ENCODE data around the gene TBX1.

The TBX1 gene

GRCh38 chr22:19741053-19741452, 19.5 kb upstream of the TBX1 start:
- TF ChIP-seq POLR2A (IDR thresholded peaks at IDR 0.05; ENCODE audit: extremely low read depth, insufficient read length) (no peak), MYC (IDR thresholded peaks at IDR 0.05; ENCODE audit: low read depth, low read length) (no peak), CTCF (IDR thresholded peaks at IDR 0.05; ENCODE audit: low read depth, low read length) (no peak)
- TF ChIP-seq, protein P1, sequence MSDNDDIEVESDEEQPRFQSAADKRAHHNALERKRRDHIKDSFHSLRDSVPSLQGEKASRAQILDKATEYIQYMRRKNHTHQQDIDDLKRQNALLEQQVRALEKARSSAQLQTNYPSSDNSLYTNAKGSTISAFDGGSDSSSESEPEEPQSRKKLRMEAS (IDR thresholded peaks at IDR 0.05; ENCODE audit: low read depth, low read length): no peak
- no peak overlapping the region for H3K4me3 ChIP-seq (ENCODE audit: low read depth, low read length)
- DNase-seq (ENCODE audit: low read depth): no peak

DNA sequence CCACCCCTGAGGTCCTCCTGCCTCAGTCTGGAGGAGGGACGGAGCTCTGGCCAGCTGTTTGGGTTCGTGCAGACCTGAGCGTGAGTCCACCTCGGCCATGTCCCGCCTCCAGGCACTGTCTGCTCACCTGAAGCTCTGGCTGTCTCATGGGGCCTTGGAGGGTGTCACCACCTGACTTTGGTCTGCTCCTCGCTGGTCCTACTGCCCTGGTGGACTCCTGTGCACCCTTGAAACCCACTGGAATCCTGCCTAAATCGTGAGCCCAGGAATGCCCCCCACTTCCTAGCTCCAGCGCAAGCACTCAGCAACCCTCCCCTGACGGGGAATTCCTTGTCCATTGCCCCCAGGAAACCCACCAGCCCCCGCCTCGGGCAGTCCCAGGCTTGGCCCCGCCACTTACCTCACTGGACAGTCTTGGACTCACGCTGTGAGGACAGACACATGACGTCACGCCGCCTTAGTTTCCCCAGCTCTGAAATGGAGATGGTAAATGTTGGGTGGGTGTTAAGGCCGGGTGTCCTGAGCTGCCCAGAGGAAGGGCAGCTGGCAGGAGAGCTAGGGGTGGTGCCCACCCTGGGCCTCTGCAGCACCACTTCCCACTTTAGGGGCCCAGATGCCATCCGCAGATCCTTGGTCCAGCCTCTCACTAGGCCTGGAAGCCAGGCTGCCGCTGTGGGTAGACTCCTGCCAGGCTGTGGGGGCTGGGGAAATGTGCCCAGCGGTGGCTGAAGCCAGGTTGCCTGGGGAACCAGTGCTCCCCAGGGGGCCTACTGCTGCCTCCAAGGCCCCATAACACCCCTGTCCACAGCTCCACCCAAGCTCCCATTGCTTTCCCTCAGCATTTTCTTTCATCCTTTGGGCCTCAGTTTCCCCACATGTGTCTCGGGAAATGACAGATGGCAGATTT, 18.2 kb upstream of the TBX1 start:
- no peak for DNase-seq (ENCODE audit: low read depth)
- H3K4me3 ChIP-seq (ENCODE audit: low read depth, low read length): no peak overlapping the region
- no peak for TF ChIP-seq CTCF (IDR thresholded peaks at IDR 0.05; ENCODE audit: low read depth, low read length)
- TF ChIP-seq, protein P1 (IDR thresholded peaks at IDR 0.05; ENCODE audit: low read depth, low read length): no peak
- TF ChIP-seq POLR2A (IDR thresholded peaks at IDR 0.05; ENCODE audit: extremely low read depth, insufficient read length): no peak
- TF ChIP-seq MYC (IDR thresholded peaks at IDR 0.05; ENCODE audit: low read depth, low read length): no peak

GRCh38 chr22:19743081-19743480, 17.5 kb upstream of the TBX1 start:
- TF ChIP-seq, protein P1 (IDR thresholded peaks at IDR 0.05; ENCODE audit: low read depth, low read length): no peak
- DNase-seq (ENCODE audit: low read depth): no peak
- no peak overlapping the region for H3K4me3 ChIP-seq (ENCODE audit: low read depth, low read length)

DNA sequence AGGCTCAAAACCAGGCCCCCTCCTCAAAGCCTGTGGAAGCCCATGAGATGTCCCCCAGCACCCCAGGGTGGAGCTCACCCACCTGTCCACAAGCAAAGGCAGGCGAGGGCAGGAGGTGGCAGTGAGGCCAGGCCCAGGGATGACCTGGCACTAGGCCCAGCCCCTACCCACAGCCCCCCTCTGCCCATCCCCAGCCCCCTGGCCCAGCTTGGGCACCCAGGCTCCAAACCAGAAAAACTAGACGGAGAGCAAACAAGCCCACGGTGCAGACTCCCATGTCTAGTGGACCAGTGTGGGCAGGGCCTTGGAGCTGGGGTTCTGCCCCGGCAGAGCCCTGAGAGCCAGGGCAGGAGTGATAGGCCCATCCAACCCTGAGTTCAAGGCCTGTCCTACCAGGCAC, 16.9 kb upstream of the TBX1 start:
- no peak overlapping the region for H3K4me3 ChIP-seq (ENCODE audit: low read depth, low read length)
- no peak for TF ChIP-seq MYC (IDR thresholded peaks at IDR 0.05; ENCODE audit: low read depth, low read length)
- TF ChIP-seq POLR2A (IDR thresholded peaks at IDR 0.05; ENCODE audit: extremely low read depth, insufficient read length): no peak
- TF ChIP-seq, protein P1 (IDR thresholded peaks at IDR 0.05; ENCODE audit: low read depth, low read length): no peak
- TF ChIP-seq CTCF (IDR thresholded peaks at IDR 0.05; ENCODE audit: low read depth, low read length): no peak
- DNase-seq (ENCODE audit: low read depth): no peak

- no peak for DNase-seq (ENCODE audit: low read depth)
- no peak overlapping the region for H3K4me3 ChIP-seq (ENCODE audit: low read depth, low read length)
- no peak for TF ChIP-seq CTCF (IDR thresholded peaks at IDR 0.05; ENCODE audit: low read depth, low read length)
- TF ChIP-seq POLR2A (IDR thresholded peaks at IDR 0.05; ENCODE audit: extremely low read depth, insufficient read length): no peak
- TF ChIP-seq, protein P1 (IDR thresholded peaks at IDR 0.05; ENCODE audit: low read depth, low read length): no peak
Measured at GRCh38 chr22:19744350-19745006, 16.1 kb upstream of the TBX1 start.

Data from NB4 (cell line).